Measurements from ENCODE around the gene CDH19. TPM values are rescaled to one million over a fixed set of nuclear protein-coding genes. Genes with fewer than 3 reads are reported as not detected.

Gene CDH19
- total RNA-seq, 1 experiment from 2014 or later: not detected

GRCh38 chr18:66635342-66635741, 31.5 kb upstream of the CDH19 start:
- no peaks in the 10 kb centered on the region for H3K27me3 ChIP-seq (ENCODE audit: low read length)
- H2AFZ ChIP-seq (ENCODE audit: low read length): no peak overlapping the region
- no peaks in the 10 kb centered on the region for H3K36me3 ChIP-seq (ENCODE audit: insufficient read depth, low read length)
- H3K79me2 ChIP-seq (ENCODE audit: low read length): no peaks in the 10 kb centered on the region
- H4K20me1 ChIP-seq (ENCODE audit: insufficient read depth, low read depth, low read length): no peaks in the 10 kb centered on the region
- no peak for DNase-seq
- H3K27ac ChIP-seq (ENCODE audit: low read length): no peak overlapping the region
- no peak overlapping the region for H3K4me3 ChIP-seq (ENCODE audit: low read length)
- H3K9ac ChIP-seq (ENCODE audit: low read length): no peak overlapping the region
- H3K9me2 ChIP-seq (replicated peaks; ENCODE audit: insufficient read depth, low read length): no peaks in the 10 kb centered on the region
- no peaks in the 10 kb centered on the region for H3K4me1 ChIP-seq (ENCODE audit: low read length)
- peaks cover 67% of the 10 kb centered on the region for H3K9me3 ChIP-seq (ENCODE audit: low read length)
- no peak overlapping the region for H3K4me2 ChIP-seq (ENCODE audit: low read depth, low read length, poor library complexity, severe bottlenecking)

- no peak for DNase-seq
- H3K79me2 ChIP-seq (ENCODE audit: low read length): no peaks in the 10 kb centered on the region
- no peaks in the 10 kb centered on the region for H3K27me3 ChIP-seq (ENCODE audit: low read length)
- no peak overlapping the region for H2AFZ ChIP-seq (ENCODE audit: low read length)
- H3K27ac ChIP-seq (ENCODE audit: low read length): no peak overlapping the region
- H4K20me1 ChIP-seq (ENCODE audit: insufficient read depth, low read depth, low read length): no peaks in the 10 kb centered on the region
- H3K9me3 ChIP-seq (ENCODE audit: low read length): peaks cover 58% of the 10 kb centered on the region
- no peaks in the 10 kb centered on the region for H3K36me3 ChIP-seq (ENCODE audit: insufficient read depth, low read length)
- no peak overlapping the region for H3K4me2 ChIP-seq (ENCODE audit: low read depth, low read length, poor library complexity, severe bottlenecking)
- H3K9me2 ChIP-seq (replicated peaks; ENCODE audit: insufficient read depth, low read length): no peaks in the 10 kb centered on the region
- H3K9ac ChIP-seq (ENCODE audit: low read length): no peak overlapping the region
- H3K4me1 ChIP-seq (ENCODE audit: low read length): no peaks in the 10 kb centered on the region
- H3K4me3 ChIP-seq (ENCODE audit: low read length): no peak overlapping the region
These were observed 28.9 kb upstream of the CDH19 start for GRCh38 chr18:66632756-66633155.

- H3K27me3 ChIP-seq (ENCODE audit: low read length): no peaks in the 10 kb centered on the region
- no peak overlapping the region for H3K4me2 ChIP-seq (ENCODE audit: low read depth, low read length, poor library complexity, severe bottlenecking)
- H3K9ac ChIP-seq (ENCODE audit: low read length): no peak overlapping the region
- H3K4me3 ChIP-seq (ENCODE audit: low read length): no peak overlapping the region
- H3K9me2 ChIP-seq (replicated peaks; ENCODE audit: insufficient read depth, low read length): no peaks in the 10 kb centered on the region
- H3K36me3 ChIP-seq (ENCODE audit: insufficient read depth, low read length): no peaks in the 10 kb centered on the region
- no peaks in the 10 kb centered on the region for H3K4me1 ChIP-seq (ENCODE audit: low read length)
- H3K9me3 ChIP-seq (ENCODE audit: low read length): peaks cover 45% of the 10 kb centered on the region
- no peaks in the 10 kb centered on the region for H4K20me1 ChIP-seq (ENCODE audit: insufficient read depth, low read depth, low read length)
- no peaks in the 10 kb centered on the region for H3K79me2 ChIP-seq (ENCODE audit: low read length)
- no peak overlapping the region for H2AFZ ChIP-seq (ENCODE audit: low read length)
- H3K27ac ChIP-seq (ENCODE audit: low read length): no peak overlapping the region
- no peak for DNase-seq
These were observed 26.9 kb upstream of the CDH19 start for GRCh38 chr18:66630831-66631230.

- DNase-seq: no peak
- Histone ChIP-seq H3K27me3 (ENCODE audit: low read length) (no peaks in the 10 kb centered on the region), H3K4me3 (ENCODE audit: low read length) (no peak overlapping the region), H3K79me2 (ENCODE audit: low read length) (no peaks in the 10 kb centered on the region), H4K20me1 (ENCODE audit: insufficient read depth, low read depth, low read length) (no peaks in the 10 kb centered on the region), H3K4me2 (ENCODE audit: low read depth, low read length, poor library complexity, severe bottlenecking) (no peak overlapping the region), H3K4me1 (ENCODE audit: low read length) (no peaks in the 10 kb centered on the region), H2AFZ (ENCODE audit: low read length) (no peak overlapping the region), H3K9me3 (ENCODE audit: low read length) (peaks cover 30% of the 10 kb centered on the region), H3K36me3 (ENCODE audit: insufficient read depth, low read length) (no peaks in the 10 kb centered on the region), H3K9me2 (replicated peaks; ENCODE audit: insufficient read depth, low read length) (no peaks in the 10 kb centered on the region), H3K27ac (ENCODE audit: low read length) (no peak overlapping the region), H3K9ac (ENCODE audit: low read length) (no peak overlapping the region)
These were observed 19.9 kb upstream of the CDH19 start for GRCh38 chr18:66623821-66624220.

GRCh38 chr18:66621816-66622576, 18.1 kb upstream of the CDH19 start:
- no peak for DNase-seq
- no peak overlapping the region for H3K27ac ChIP-seq (ENCODE audit: low read length)
- no peak overlapping the region for H3K4me3 ChIP-seq (ENCODE audit: low read length)
- no peaks in the 10 kb centered on the region for H4K20me1 ChIP-seq (ENCODE audit: insufficient read depth, low read depth, low read length)
- H3K4me2 ChIP-seq (ENCODE audit: low read depth, low read length, poor library complexity, severe bottlenecking): no peak overlapping the region
- no peaks in the 10 kb centered on the region for H3K79me2 ChIP-seq (ENCODE audit: low read length)
- peaks cover 41% of the 10 kb centered on the region for H3K9me3 ChIP-seq (ENCODE audit: low read length)
- no peak overlapping the region for H2AFZ ChIP-seq (ENCODE audit: low read length)
- no peaks in the 10 kb centered on the region for H3K9me2 ChIP-seq (replicated peaks; ENCODE audit: insufficient read depth, low read length)
- no peak overlapping the region for H3K9ac ChIP-seq (ENCODE audit: low read length)
- H3K27me3 ChIP-seq (ENCODE audit: low read length): no peaks in the 10 kb centered on the region
- no peaks in the 10 kb centered on the region for H3K4me1 ChIP-seq (ENCODE audit: low read length)
- H3K36me3 ChIP-seq (ENCODE audit: insufficient read depth, low read length): no peaks in the 10 kb centered on the region

GRCh38 chr18:66616523-66616983, 12.7 kb upstream of the CDH19 start:
- Histone ChIP-seq H3K9ac (ENCODE audit: low read length) (no peak overlapping the region), H2AFZ (ENCODE audit: low read length) (no peak overlapping the region), H3K27ac (ENCODE audit: low read length) (no peak overlapping the region), H3K4me3 (ENCODE audit: low read length) (no peak overlapping the region), H3K4me2 (ENCODE audit: low read depth, low read length, poor library complexity, severe bottlenecking) (no peak overlapping the region), H3K9me3 (ENCODE audit: low read length) (peaks cover 42% of the 10 kb centered on the region), H3K9me2 (replicated peaks; ENCODE audit: insufficient read depth, low read length) (no peaks in the 10 kb centered on the region), H3K27me3 (ENCODE audit: low read length) (no peaks in the 10 kb centered on the region), H3K36me3 (ENCODE audit: insufficient read depth, low read length) (no peaks in the 10 kb centered on the region), H3K4me1 (ENCODE audit: low read length) (no peaks in the 10 kb centered on the region), H4K20me1 (ENCODE audit: insufficient read depth, low read depth, low read length) (no peaks in the 10 kb centered on the region), H3K79me2 (ENCODE audit: low read length) (no peaks in the 10 kb centered on the region)
- DNase-seq: peak; percentile 52

- no peaks in the 10 kb centered on the region for H3K9me2 ChIP-seq (replicated peaks; ENCODE audit: insufficient read depth, low read length)
- H3K4me2 ChIP-seq (ENCODE audit: low read depth, low read length, poor library complexity, severe bottlenecking): no peak overlapping the region
- no peaks in the 10 kb centered on the region for H3K27me3 ChIP-seq (ENCODE audit: low read length)
- no peak overlapping the region for H3K4me3 ChIP-seq (ENCODE audit: low read length)
- no peaks in the 10 kb centered on the region for H3K36me3 ChIP-seq (ENCODE audit: insufficient read depth, low read length)
- no peaks in the 10 kb centered on the region for H3K4me1 ChIP-seq (ENCODE audit: low read length)
- no peak overlapping the region for H2AFZ ChIP-seq (ENCODE audit: low read length)
- DNase-seq: no peak
- no peak overlapping the region for H3K9ac ChIP-seq (ENCODE audit: low read length)
- H3K27ac ChIP-seq (ENCODE audit: low read length): no peak overlapping the region
- no peaks in the 10 kb centered on the region for H4K20me1 ChIP-seq (ENCODE audit: insufficient read depth, low read depth, low read length)
- peaks cover 51% of the 10 kb centered on the region for H3K9me3 ChIP-seq (ENCODE audit: low read length)
- no peaks in the 10 kb centered on the region for H3K79me2 ChIP-seq (ENCODE audit: low read length)
These were observed 11.3 kb upstream of the CDH19 start for GRCh38 chr18:66615176-66615575.

- Histone ChIP-seq H3K9me2 (replicated peaks; ENCODE audit: insufficient read depth, low read length) (no peaks in the 10 kb centered on the region), H2AFZ (ENCODE audit: low read length) (no peak overlapping the region), H4K20me1 (ENCODE audit: insufficient read depth, low read depth, low read length) (no peaks in the 10 kb centered on the region), H3K27me3 (ENCODE audit: low read length) (no peaks in the 10 kb centered on the region), H3K4me3 (ENCODE audit: low read length) (no peak overlapping the region), H3K9ac (ENCODE audit: low read length) (no peak overlapping the region), H3K36me3 (ENCODE audit: insufficient read depth, low read length) (no peaks in the 10 kb centered on the region), H3K79me2 (ENCODE audit: low read length) (no peaks in the 10 kb centered on the region), H3K4me2 (ENCODE audit: low read depth, low read length, poor library complexity, severe bottlenecking) (no peak overlapping the region), H3K4me1 (ENCODE audit: low read length) (no peaks in the 10 kb centered on the region), H3K27ac (ENCODE audit: low read length) (no peak overlapping the region), H3K9me3 (ENCODE audit: low read length) (peaks cover 47% of the 10 kb centered on the region)
- DNase-seq: no peak
These were observed 3.7 kb upstream of the CDH19 start for GRCh38 chr18:66607632-66608031.
